Endothelial cell (in vitro differentiated cells): ENCODE results near the gene APBB1. TPM values are rescaled to one million over a fixed set of nuclear protein-coding genes. Genes with fewer than 3 reads are reported as not detected.

Source experiments
- DNase-seq: peaks from one replicate; pipeline ENCODE4 v3.0.0; 2021; ENCODE audit warnings: low spot score
- H3K27ac Mint-ChIP-seq: one replicate; pipeline ENCODE4 v1.8.0; 2021; ENCODE audit warnings: mixed read lengths, inconsistent platforms; ENCODE audit not compliant: unreplicated experiment
- H3K27me3 Mint-ChIP-seq: one replicate; pipeline ENCODE4 v1.8.0; 2021; ENCODE audit warnings: mild to moderate bottlenecking, moderate library complexity, mixed read lengths, inconsistent platforms; ENCODE audit not compliant: unreplicated experiment
- H3K36me3 Mint-ChIP-seq: one replicate; pipeline ENCODE4 v1.8.0; 2021; ENCODE audit warnings: mild to moderate bottlenecking, low read depth, mixed read lengths, inconsistent platforms; ENCODE audit not compliant: unreplicated experiment
- H3K4me1 Mint-ChIP-seq: one replicate; pipeline ENCODE4 v1.8.0; 2021; ENCODE audit warnings: mild to moderate bottlenecking, mixed read lengths, inconsistent platforms; ENCODE audit not compliant: unreplicated experiment
- H3K4me3 Mint-ChIP-seq: one replicate; pipeline ENCODE4 v1.8.0; 2021; ENCODE audit warnings: mild to moderate bottlenecking, mixed read lengths, inconsistent platforms; ENCODE audit not compliant: unreplicated experiment
- H3K9me3 Mint-ChIP-seq: one replicate; pipeline ENCODE4 v1.8.0; 2021; ENCODE audit warnings: mixed read lengths, inconsistent platforms; ENCODE audit not compliant: unreplicated experiment
- total RNA-seq: library from RNA; stranded (reverse); fragmentation: NEBNext Ultra II Directional; extraction: Animal tissue kit (Norgen Biotek cat#: 25700); gene quantifications from one replicate; pipeline ENCODE4 v1.2.1, GENCODE V29; 2021; ENCODE audit not compliant: unreplicated experiment
- TF ChIP-seq, protein P1 (sequence below): fragments of 200-600 bp; sonication (generic); IDR thresholded peaks from one replicate; pipeline ENCODE4 v1.5.0; 2021; ENCODE audit warnings: antibody characterized with exemption; ENCODE audit not compliant: unreplicated experiment

Gene APBB1
- total RNA-seq, 1 donor from 2014 or later = 43.6 TPM

DNA sequence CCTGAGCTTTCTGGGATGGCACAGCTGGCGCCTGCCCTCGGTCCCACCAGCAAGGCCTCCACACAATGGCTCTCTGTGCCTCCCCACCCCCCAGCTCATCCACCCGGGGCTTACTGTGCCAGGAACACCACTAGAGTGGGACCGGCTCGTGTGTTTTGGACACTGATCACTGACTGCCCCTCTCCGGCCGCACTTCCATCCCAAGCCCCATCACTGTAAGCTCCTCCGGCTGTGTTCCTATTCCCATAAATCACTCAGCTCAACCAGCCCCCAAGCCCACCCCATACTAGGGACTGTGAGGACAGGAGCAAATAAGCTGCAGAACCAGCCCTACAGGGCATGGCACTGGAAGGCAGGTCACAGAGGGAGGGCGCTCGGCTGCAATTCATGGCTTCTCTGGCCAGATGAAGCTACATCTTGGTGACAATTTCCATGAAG, 7.3 kb downstream of the APBB1 start:
- Mint-ChIP-seq H3K27me3 (peaks cover 5% of the 10 kb centered on the region), H3K9me3 (no peaks in the 10 kb centered on the region), H3K4me3 (no peak overlapping the region), H3K36me3 (no peaks in the 10 kb centered on the region), H3K4me1 (peaks cover 3% of the 10 kb centered on the region), H3K27ac (no peak overlapping the region)
- DNase-seq = no peak
- TF ChIP-seq, protein P1, sequence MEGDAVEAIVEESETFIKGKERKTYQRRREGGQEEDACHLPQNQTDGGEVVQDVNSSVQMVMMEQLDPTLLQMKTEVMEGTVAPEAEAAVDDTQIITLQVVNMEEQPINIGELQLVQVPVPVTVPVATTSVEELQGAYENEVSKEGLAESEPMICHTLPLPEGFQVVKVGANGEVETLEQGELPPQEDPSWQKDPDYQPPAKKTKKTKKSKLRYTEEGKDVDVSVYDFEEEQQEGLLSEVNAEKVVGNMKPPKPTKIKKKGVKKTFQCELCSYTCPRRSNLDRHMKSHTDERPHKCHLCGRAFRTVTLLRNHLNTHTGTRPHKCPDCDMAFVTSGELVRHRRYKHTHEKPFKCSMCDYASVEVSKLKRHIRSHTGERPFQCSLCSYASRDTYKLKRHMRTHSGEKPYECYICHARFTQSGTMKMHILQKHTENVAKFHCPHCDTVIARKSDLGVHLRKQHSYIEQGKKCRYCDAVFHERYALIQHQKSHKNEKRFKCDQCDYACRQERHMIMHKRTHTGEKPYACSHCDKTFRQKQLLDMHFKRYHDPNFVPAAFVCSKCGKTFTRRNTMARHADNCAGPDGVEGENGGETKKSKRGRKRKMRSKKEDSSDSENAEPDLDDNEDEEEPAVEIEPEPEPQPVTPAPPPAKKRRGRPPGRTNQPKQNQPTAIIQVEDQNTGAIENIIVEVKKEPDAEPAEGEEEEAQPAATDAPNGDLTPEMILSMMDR = no peak

DNA sequence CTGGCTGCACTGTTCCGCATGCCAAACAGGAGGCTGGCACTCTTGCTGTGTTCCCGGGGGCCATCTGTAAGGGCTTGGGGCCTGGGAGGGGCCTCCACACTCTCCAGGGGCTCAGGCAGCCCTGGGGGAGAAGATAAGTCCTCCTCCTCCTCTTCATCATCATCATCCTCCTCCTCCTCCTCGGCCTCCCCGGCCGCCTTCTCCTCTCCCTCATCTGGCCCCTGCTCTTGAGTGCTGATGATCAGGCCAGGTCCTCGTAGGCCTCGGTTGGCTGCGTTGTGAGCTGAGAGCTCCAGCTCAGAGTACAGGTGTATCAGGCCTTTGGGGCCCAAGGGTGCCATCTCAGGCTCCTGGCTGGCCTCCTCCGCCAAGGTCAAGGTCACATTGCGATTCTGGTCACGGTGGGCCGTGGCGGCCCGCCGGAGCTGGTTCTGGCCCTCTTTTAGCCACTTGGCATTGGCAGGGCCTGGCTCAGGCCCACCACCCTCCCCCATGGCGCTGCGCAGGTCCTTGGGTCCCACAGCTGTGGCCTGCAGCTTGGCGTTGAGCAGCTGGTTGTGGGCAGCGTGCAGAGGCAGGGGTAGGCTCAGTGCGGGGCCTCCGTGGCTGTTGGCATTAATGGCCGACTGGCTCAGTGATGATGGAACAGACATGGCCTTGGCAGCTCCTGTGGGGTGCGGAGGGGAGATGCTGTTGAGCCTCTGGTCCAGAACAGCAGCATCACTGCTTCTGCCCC, 8.0 kb downstream of the APBB1 start:
- TF ChIP-seq, protein P1 = no peak
- Mint-ChIP-seq H3K4me3 (no peak overlapping the region), H3K27ac (no peak overlapping the region), H3K27me3 (peaks cover 5% of the 10 kb centered on the region), H3K9me3 (no peaks in the 10 kb centered on the region), H3K36me3 (peaks cover 3% of the 10 kb centered on the region), H3K4me1 (peaks cover 3% of the 10 kb centered on the region)
- no peak for DNase-seq

DNA sequence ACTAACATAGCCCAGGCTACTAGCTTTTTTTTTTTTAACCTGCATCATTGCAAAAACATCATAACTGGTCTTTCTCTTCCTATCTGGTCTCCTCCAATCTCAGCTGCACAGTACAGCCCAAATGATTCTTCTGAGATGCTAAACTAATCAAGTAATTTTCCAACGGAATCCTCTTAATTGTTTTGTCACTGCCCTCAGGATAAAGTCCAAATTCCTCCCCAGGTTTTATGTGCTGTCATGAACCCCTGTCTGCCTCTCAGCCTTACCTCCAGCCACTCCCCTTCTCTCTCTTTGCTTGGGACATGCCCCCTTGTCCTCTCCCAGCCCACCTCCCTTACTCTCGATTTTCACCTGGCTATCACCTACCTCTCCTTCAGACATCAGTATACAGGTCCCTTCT, 12.5 kb downstream of the APBB1 start:
- Mint-ChIP-seq H3K36me3 (peaks cover 4% of the 10 kb centered on the region), H3K4me3 (no peak overlapping the region), H3K27me3 (peaks cover 7% of the 10 kb centered on the region), H3K27ac (no peak overlapping the region), H3K4me1 (peaks cover 7% of the 10 kb centered on the region), H3K9me3 (no peaks in the 10 kb centered on the region)
- TF ChIP-seq, protein P1 = no peak
- DNase-seq = no peak

DNA sequence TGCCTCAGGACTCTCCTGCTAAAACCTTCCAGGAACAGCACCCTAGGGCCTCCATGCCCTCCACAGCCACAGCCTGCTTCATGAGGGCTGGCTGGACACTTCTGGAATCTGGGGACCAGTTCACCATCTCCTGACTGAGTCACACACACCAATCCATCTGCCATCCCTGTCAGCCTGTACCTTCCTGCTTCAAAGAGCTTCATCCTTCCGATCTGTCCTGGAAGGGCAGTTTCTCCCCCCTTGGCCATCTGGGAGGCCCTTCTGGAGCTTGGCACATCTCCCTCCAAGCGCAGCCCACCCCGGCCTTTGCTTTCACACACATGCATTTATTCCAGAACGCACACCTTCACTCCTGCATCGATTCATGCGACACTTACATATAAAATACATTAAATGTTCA, 13.0 kb downstream of the APBB1 start:
- Mint-ChIP-seq H3K9me3 (no peaks in the 10 kb centered on the region), H3K4me3 (no peak overlapping the region), H3K27me3 (peaks cover 10% of the 10 kb centered on the region), H3K36me3 (peaks cover 8% of the 10 kb centered on the region), H3K27ac (no peak overlapping the region), H3K4me1 (peaks cover 7% of the 10 kb centered on the region)
- DNase-seq = no peak
- TF ChIP-seq, protein P1 = no peak

DNA sequence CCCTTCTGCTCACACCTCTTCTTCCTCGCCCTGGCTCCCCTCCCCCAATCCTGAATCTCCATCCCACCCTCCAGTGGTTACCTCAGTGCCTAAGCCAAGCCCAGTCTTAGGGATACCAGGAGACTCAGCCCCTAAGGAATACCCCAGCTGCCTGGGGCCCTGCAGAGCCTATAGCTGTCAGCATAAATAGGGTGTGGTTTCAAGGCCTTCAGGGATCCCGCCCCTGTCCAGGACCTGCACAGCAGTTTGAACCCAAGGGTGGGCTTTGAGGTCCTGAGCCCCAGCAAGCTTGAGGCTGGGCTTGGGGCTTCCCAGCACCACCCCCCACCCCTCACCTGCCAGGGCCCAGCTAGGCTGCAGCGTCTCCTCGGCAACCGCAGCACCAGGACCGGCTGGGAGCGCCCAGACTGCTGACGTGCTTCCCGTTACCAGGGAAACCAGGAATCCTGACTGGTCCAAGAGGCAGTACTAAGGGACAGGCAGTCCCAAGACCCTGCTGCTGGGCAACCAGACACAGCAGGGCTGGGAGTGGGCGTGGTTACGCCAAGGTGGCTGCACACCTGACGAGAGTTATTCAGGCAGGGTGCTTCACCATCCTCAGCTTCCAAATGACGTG, 13.7 kb downstream of the APBB1 start:
- no peak for DNase-seq
- H3K9me3 Mint-ChIP-seq = no peaks in the 10 kb centered on the region
- TF ChIP-seq, protein P1 = no peak
- peaks cover 11% of the 10 kb centered on the region for H3K27me3 Mint-ChIP-seq
- peaks cover 7% of the 10 kb centered on the region for H3K4me1 Mint-ChIP-seq
- H3K27ac Mint-ChIP-seq = no peak overlapping the region
- no peak overlapping the region for H3K4me3 Mint-ChIP-seq
- peaks cover 12% of the 10 kb centered on the region for H3K36me3 Mint-ChIP-seq
